ENCODE data around the gene SNX19. TPM values are rescaled to one million over a fixed set of nuclear protein-coding genes. Genes with fewer than 3 reads are reported as not detected.

SNX19 gene
- polyA plus RNA-seq, 1 donor = 37.6 TPM

DNA sequence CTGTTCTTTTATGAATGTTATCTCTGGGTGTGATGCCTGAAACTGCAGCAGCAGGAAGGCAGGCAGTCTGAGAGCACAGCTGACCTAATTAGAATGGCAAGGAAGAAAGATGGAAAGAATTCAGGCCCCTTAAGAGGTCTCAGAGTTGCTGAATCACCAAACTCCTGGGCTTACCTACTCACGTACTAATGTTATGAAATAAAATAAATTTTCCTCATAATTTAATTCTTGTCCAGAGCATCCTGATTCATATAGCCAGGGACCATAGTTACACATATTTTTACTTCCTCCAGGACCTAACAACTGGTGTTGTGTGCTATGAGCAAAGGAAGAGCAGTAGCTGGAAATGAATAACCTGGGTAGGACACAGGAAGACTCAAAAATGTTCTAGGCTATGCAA lies 41.9 kb downstream of the SNX19 start:
- Histone ChIP-seq H3K4me3 (ENCODE audit: low read length) (no peak overlapping the region), H3K27me3 (ENCODE audit: control insufficient read depth, insufficient read depth, low read length) (no peaks in the 10 kb centered on the region), H3K27ac (ENCODE audit: low read length) (no peak overlapping the region), H3K36me3 (ENCODE audit: control insufficient read depth, insufficient read depth, low read length) (peaks cover 48% of the 10 kb centered on the region), H3K9me3 (ENCODE audit: control insufficient read depth, low read depth, low read length) (no peaks in the 10 kb centered on the region), H3K4me1 (ENCODE audit: control insufficient read depth, insufficient read depth, low read length) (peaks cover 26% of the 10 kb centered on the region)
- DNase-seq = no peak
- 0% methylated on average over 1 of the region's 1 CpG for WGBS (ENCODE audit: insufficient coverage, low lambda C conversion rate)

GRCh38 chr11:130873761-130874160 lies 42.5 kb downstream of the SNX19 start:
- no CpG with 5 or more reads among the region's 1 CpG for WGBS (ENCODE audit: insufficient coverage, low lambda C conversion rate)
- Histone ChIP-seq H3K27me3 (ENCODE audit: control insufficient read depth, insufficient read depth, low read length) (no peaks in the 10 kb centered on the region), H3K4me3 (ENCODE audit: low read length) (no peak overlapping the region), H3K27ac (ENCODE audit: low read length) (no peak overlapping the region), H3K36me3 (ENCODE audit: control insufficient read depth, insufficient read depth, low read length) (peaks cover 41% of the 10 kb centered on the region), H3K4me1 (ENCODE audit: control insufficient read depth, insufficient read depth, low read length) (peaks cover 26% of the 10 kb centered on the region), H3K9me3 (ENCODE audit: control insufficient read depth, low read depth, low read length) (no peaks in the 10 kb centered on the region)
- DNase-seq = no peak

DNA sequence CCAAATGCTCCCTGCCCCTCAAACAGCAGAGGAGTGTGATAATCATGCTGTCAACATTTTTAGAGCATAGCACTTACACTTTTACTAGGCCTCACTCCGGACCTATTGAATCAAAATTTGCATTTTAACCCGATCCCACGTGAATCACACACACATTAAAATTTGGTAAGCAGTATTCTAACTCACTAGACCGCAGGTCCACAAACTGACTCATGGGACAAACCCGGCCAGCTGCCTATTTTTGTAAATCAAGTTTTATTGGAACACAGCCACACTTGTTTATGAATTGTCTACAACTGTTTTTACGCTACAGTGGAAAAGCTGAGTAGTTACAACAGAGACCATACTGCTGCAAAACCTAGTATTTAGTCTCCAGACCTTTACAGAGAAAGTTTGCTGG lies 43.3 kb downstream of the SNX19 start:
- Histone ChIP-seq H3K9me3 (ENCODE audit: control insufficient read depth, low read depth, low read length) (no peaks in the 10 kb centered on the region), H3K36me3 (ENCODE audit: control insufficient read depth, insufficient read depth, low read length) (peaks cover 33% of the 10 kb centered on the region), H3K4me3 (ENCODE audit: low read length) (no peak overlapping the region), H3K4me1 (ENCODE audit: control insufficient read depth, insufficient read depth, low read length) (peaks cover 18% of the 10 kb centered on the region), H3K27ac (ENCODE audit: low read length) (no peak overlapping the region), H3K27me3 (ENCODE audit: control insufficient read depth, insufficient read depth, low read length) (no peaks in the 10 kb centered on the region)
- WGBS (ENCODE audit: insufficient coverage, low lambda C conversion rate) = 90% methylated on average over 2 of the region's 6 CpGs
- no peak for DNase-seq

DNA sequence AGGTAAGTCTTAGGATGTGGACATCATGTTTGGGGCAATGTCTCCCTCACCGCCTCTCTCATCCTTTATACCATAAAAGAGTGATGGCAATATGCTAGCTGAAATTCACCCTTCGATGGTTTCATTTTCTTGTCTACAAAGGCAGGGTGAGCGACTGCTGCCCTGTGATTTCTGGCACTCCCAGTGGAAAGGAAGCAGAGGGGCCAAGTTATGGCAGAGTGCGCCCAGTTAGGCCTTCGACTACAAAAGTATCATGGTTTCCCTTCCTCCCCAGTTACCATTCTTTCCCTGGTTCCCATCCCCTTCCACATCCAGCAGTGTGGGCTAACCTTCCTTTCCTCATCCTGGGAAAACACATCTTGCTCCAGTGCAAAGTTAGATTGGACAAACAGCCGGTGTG lies 43.8 kb downstream of the SNX19 start:
- no peaks in the 10 kb centered on the region for H3K27me3 ChIP-seq (ENCODE audit: control insufficient read depth, insufficient read depth, low read length)
- 100% methylated on average over 1 of the region's 6 CpGs for WGBS (ENCODE audit: insufficient coverage, low lambda C conversion rate)
- no peaks in the 10 kb centered on the region for H3K9me3 ChIP-seq (ENCODE audit: control insufficient read depth, low read depth, low read length)
- no peak overlapping the region for H3K4me3 ChIP-seq (ENCODE audit: low read length)
- H3K36me3 ChIP-seq (ENCODE audit: control insufficient read depth, insufficient read depth, low read length) = peaks cover 32% of the 10 kb centered on the region
- peaks cover 13% of the 10 kb centered on the region for H3K4me1 ChIP-seq (ENCODE audit: control insufficient read depth, insufficient read depth, low read length)
- no peak for DNase-seq
- H3K27ac ChIP-seq (ENCODE audit: low read length) = no peak overlapping the region

GRCh38 chr11:130872102-130872501 lies 44.2 kb downstream of the SNX19 start:
- H3K4me3 ChIP-seq (ENCODE audit: low read length) = no peak overlapping the region
- H3K27me3 ChIP-seq (ENCODE audit: control insufficient read depth, insufficient read depth, low read length) = no peaks in the 10 kb centered on the region
- H3K36me3 ChIP-seq (ENCODE audit: control insufficient read depth, insufficient read depth, low read length) = peaks cover 31% of the 10 kb centered on the region
- peaks cover 11% of the 10 kb centered on the region for H3K4me1 ChIP-seq (ENCODE audit: control insufficient read depth, insufficient read depth, low read length)
- no peak overlapping the region for H3K27ac ChIP-seq (ENCODE audit: low read length)
- H3K9me3 ChIP-seq (ENCODE audit: control insufficient read depth, low read depth, low read length) = no peaks in the 10 kb centered on the region
- DNase-seq = no peak
- 100% methylated on average over 1 of the region's 5 CpGs for WGBS (ENCODE audit: insufficient coverage, low lambda C conversion rate)

DNA sequence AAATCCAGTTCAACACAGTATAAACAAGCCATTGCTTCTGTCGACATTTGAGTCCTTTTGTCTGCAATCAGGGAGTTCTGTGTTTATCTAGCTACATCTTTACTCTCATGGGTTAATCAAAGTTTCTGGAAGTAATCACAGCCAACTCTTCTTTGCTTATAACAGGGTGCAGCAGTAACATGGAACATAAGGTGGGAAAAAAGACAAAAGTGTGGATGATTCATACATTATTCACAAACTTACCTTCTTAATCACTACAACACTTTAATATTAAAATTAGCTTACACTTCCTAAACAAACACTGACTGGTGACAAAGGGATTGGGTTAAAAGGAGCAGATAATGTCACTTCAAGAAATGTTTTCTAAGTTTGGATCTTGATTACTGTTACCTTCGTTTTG lies 44.7 kb downstream of the SNX19 start:
- H3K27ac ChIP-seq (ENCODE audit: low read length) = no peak overlapping the region

DNA sequence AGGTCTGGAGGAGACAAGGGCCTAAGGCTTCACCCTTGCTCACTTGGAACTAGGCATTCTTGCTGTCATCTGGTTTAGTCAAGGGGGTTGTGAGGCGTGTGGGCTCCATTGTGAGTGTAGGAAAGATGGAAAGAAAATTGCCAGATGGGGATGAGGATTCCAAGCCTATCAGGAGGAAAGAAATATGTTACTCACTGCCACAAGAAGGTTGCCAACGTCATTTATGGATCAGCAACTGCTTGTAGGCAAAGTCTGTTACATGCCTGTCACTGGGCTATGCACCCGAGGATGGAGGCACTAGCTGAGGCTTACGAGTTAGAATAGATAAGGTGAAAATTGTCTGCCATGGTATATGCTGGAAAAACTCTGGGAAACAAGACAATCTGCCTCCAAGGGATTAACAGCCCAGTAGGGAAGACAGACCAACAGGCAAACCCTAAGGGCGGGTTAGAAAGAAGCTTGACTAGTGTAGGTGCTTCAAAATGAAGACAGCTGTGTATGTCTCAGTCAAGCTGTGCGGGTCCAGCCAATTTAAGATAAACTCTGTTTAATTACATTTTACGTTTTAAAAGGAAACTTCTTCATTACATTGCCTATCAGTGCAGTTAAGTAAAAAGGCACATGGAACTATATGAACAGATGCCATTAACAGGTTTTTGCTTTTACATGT lies 47.4 kb downstream of the SNX19 start:
- WGBS (ENCODE audit: insufficient coverage, low lambda C conversion rate) = 79% methylated on average over 3 of the region's 7 CpGs
- no peak for DNase-seq
- H3K4me1 ChIP-seq (ENCODE audit: control insufficient read depth, insufficient read depth, low read length) = no peaks in the 10 kb centered on the region
- H3K4me3 ChIP-seq (ENCODE audit: low read length) = no peak overlapping the region
- H3K27ac ChIP-seq (ENCODE audit: low read length) = no peak overlapping the region
- no peaks in the 10 kb centered on the region for H3K27me3 ChIP-seq (ENCODE audit: control insufficient read depth, insufficient read depth, low read length)
- H3K9me3 ChIP-seq (ENCODE audit: control insufficient read depth, low read depth, low read length) = no peaks in the 10 kb centered on the region
- H3K36me3 ChIP-seq (ENCODE audit: control insufficient read depth, insufficient read depth, low read length) = peaks cover 18% of the 10 kb centered on the region

More for the DNA sequence above, 44.7 kb downstream of the SNX19 start:
- Histone ChIP-seq H3K27me3 (ENCODE audit: control insufficient read depth, insufficient read depth, low read length) (no peaks in the 10 kb centered on the region), H3K4me1 (ENCODE audit: control insufficient read depth, insufficient read depth, low read length) (peaks cover 6% of the 10 kb centered on the region), H3K36me3 (ENCODE audit: control insufficient read depth, insufficient read depth, low read length) (peaks cover 27% of the 10 kb centered on the region), H3K4me3 (ENCODE audit: low read length) (no peak overlapping the region), H3K9me3 (ENCODE audit: control insufficient read depth, low read depth, low read length) (no peaks in the 10 kb centered on the region)
- DNase-seq = no peak
- WGBS (ENCODE audit: insufficient coverage, low lambda C conversion rate) = no CpG with 5 or more reads among the region's 2 CpGs

DNA sequence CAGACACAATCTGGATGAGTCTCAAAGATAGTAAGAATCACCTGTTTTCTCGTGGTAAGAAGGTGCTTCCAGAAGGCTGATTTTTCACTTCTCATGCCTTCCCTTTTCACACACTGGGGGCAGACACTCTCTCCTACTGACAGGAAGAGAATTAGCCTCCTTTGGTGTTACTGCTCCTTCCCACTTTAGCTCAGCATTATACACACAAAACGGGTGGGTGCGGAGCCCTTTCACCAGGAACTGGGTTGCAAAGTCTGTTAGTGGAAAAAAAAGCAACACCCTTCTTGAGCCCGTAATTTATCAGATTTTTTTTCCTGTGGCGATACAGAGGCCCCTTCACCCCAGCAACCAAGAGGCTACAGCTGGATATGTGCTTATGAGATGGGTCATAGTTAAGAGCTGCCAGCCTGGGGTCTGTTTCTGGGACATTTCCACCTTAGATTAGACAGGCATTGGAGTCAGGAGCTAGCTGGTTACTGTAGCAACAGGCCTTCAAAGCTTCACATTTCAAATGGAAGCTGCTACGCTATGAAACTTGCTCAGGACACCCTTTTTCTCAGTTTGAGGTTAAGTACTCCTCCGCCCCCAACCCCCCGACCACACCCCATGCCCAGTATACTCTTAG lies 48.1 kb downstream of the SNX19 start:
- H3K36me3 ChIP-seq (ENCODE audit: control insufficient read depth, insufficient read depth, low read length) = peaks cover 16% of the 10 kb centered on the region
- no peak overlapping the region for H3K27ac ChIP-seq (ENCODE audit: low read length)
- no CpG with 5 or more reads among the region's 8 CpGs for WGBS (ENCODE audit: insufficient coverage, low lambda C conversion rate)
- H3K9me3 ChIP-seq (ENCODE audit: control insufficient read depth, low read depth, low read length) = no peaks in the 10 kb centered on the region
- DNase-seq = no peak
- no peak overlapping the region for H3K4me3 ChIP-seq (ENCODE audit: low read length)
- no peaks in the 10 kb centered on the region for H3K27me3 ChIP-seq (ENCODE audit: control insufficient read depth, insufficient read depth, low read length)
- H3K4me1 ChIP-seq (ENCODE audit: control insufficient read depth, insufficient read depth, low read length) = no peaks in the 10 kb centered on the region

DNA sequence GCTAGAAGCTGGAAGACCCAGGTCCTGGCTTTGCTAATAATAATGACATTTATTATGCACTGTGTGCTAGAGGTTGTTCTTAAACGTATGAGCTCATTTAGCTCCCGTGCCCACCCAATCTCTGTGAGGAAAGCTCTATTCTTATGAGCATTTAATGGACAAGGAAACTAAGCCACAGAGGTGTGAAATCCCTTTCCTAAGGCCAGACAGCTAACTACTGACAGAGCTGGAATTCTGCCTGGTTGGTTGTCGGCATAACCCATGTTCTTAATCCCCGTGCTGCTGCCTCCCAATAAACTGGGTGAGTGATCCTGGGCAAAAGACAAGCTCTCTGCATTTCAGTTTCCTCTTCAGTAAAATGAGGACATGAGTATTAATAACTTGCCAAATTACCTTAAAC lies 49.4 kb downstream of the SNX19 start:
- Histone ChIP-seq H3K4me1 (ENCODE audit: control insufficient read depth, insufficient read depth, low read length) (no peaks in the 10 kb centered on the region), H3K27ac (ENCODE audit: low read length) (no peak overlapping the region), H3K36me3 (ENCODE audit: control insufficient read depth, insufficient read depth, low read length) (peaks cover 8% of the 10 kb centered on the region), H3K4me3 (ENCODE audit: low read length) (no peak overlapping the region), H3K9me3 (ENCODE audit: control insufficient read depth, low read depth, low read length) (no peaks in the 10 kb centered on the region), H3K27me3 (ENCODE audit: control insufficient read depth, insufficient read depth, low read length) (no peaks in the 10 kb centered on the region)
- WGBS (ENCODE audit: insufficient coverage, low lambda C conversion rate) = no CpG with 5 or more reads among the region's 4 CpGs
- no peak for DNase-seq

GRCh38 chr11:130865774-130866114 lies 50.5 kb downstream of the SNX19 start:
- no peaks in the 10 kb centered on the region for H3K27me3 ChIP-seq (ENCODE audit: control insufficient read depth, insufficient read depth, low read length)
- no peak for DNase-seq
- H3K4me1 ChIP-seq (ENCODE audit: control insufficient read depth, insufficient read depth, low read length) = no peaks in the 10 kb centered on the region
- no peak overlapping the region for H3K27ac ChIP-seq (ENCODE audit: low read length)
- H3K36me3 ChIP-seq (ENCODE audit: control insufficient read depth, insufficient read depth, low read length) = no peaks in the 10 kb centered on the region
- H3K9me3 ChIP-seq (ENCODE audit: control insufficient read depth, low read depth, low read length) = no peaks in the 10 kb centered on the region
- H3K4me3 ChIP-seq (ENCODE audit: low read length) = no peak overlapping the region
- WGBS (ENCODE audit: insufficient coverage, low lambda C conversion rate) = no CpG with 5 or more reads among the region's 7 CpGs
